HG03342 (cell line): Measurements from ENCODE around the gene HDGF.
"Not testable (repeated sequence)": the region's sequence is repeated elsewhere in the genome, so short reads cannot be mapped to it uniquely, and the experiment has no call there.

Experiments
- ATAC-seq: cut with Tn5 transposase; IDR thresholded peaks from one replicate; pipeline ENCODE4 v1.9.1; 2021; ENCODE audit warnings: mild to moderate bottlenecking, moderate library complexity; ENCODE audit not compliant: unreplicated experiment

Gene HDGF

DNA sequence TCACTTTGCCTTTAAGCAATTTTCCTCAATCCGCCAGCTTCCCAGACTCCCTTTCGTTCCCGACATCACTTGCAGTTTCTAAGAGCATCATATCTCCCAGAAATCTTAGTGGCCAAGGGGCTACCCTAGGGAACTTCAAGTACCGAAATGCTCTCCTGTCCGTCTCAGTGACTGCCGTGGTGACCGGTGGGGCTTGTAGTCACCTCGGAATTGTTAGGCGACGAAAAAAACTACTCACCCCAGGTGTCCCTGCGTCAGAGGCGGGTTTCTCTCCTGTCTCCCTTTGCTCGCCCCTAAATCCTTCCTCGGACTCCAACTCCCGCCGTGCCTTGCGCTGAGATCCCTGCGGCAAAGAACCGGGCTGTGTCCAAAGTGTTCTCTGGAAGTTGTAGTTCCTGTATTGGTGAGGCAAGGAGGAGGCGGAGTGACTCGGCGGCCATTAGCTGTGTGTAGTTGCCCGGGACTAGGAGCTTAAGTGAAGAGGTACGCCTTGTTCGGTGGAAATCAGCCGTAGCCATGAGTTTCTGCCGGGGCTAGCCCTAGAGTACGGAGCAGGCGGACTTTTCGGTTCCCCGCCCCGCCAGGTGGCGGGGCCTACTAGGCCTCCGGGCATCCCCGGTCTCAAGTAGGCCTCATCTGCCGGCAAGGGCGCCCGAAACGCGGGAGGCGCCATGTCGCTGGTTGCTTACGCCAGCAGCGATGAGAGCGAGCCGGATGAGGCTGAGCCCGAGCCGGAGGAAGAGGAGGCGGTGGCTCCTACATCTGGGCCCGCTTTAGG, 15.8 kb upstream of the HDGF start, which contains the start of gene PRCC:
Gene PRCC, plus strand, starts transcription at position 435 of the 778 bp plus-strand sequence. Its CDS starts 237 bp downstream, at position 672.
- ATAC-seq: peak; percentile 92

DNA sequence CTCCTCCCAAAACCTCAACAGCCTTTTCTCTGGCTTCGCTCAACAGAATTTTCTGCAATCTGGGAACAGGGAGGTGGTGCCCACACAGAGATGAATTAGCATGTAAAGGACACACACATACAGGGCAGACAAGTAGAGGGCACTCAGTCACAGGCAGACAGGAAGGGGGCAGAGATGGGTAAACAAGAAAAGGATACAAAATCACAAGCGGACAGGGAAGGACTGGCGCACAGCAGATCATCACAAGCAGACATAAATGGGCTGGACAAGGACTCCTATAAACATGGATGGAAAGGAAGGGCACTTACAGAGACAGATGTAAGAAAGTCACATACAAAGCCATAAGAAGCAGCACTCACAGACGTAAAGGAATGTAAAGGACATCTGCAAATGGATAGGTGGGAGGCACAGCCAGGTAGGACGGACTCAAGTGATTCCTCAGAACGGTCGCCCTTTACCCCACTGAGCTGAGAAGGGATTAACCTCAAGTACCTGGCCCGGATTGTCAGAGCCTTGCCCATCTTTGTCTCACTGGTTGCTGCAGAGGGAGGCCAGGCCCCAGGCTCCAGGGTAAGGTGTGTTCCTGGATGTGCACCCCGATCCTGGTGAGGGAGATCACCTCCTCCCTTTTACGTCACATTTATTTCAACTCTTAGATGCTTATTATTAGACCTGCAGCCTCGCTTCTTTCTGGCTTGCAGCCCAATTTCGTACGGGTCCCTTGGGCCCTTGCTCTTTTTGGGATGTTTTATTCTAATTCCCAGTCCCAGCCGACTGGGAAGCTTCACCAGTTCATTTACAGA, 15.0 kb upstream of the HDGF start:
- ATAC-seq: peak; percentile 5

DNA sequence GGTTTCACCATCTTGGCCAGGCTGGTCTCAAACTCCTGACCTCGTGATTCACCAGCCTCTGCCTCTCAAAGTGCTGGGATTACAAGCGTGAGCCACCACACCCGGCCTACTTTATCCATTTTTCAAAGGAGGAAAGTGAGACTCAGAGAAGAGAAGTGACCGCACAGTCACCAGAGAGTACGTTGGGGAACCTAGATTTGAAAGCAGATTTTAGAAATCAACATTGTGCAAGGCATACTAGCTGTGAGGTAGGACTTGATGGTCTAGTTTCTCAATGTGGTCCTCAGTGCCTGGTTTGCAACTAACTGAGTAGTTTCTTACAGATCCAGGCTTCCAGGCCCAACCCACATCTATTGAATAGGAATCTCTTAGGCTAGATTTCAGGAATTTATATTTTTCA, 14.2 kb upstream of the HDGF start:
- ATAC-seq: no peak

DNA sequence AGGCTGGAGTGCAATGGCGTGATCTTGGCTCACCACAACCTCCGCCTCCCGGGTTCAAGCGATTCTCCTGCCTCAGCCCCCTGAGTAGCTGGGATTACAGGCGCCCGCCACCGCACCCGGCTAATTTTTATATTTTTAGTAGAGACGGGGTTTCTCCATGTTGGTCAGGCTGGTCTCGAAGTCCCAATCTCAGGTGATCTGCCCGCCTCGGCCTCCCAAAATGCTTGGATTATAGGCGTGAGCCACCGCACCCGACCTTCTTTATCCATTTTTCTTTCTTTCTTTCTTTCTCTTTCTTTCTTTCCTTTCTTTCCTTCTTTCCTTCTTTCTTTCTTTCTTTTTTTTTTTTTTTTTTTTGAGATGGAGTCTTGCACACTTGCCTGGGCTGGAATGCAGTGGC, 13.7 kb upstream of the HDGF start:
- not testable (repeated sequence) for ATAC-seq

DNA sequence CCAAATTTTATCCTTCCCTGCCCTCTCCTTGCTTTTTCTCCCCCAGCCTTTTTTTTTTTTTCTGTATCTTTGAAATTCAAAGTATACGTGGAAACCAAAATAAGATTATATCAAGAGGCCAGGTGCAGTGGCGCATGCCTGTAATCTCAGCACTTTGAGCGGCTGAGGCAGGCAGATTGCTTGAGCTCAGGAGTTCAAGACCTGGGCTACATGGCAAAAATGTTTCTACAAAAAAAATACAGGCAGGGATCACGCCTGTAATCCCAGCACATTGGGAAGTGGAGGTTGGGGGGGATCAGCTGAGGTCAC, 9.3 kb upstream of the HDGF start:
- ATAC-seq: no peak

DNA sequence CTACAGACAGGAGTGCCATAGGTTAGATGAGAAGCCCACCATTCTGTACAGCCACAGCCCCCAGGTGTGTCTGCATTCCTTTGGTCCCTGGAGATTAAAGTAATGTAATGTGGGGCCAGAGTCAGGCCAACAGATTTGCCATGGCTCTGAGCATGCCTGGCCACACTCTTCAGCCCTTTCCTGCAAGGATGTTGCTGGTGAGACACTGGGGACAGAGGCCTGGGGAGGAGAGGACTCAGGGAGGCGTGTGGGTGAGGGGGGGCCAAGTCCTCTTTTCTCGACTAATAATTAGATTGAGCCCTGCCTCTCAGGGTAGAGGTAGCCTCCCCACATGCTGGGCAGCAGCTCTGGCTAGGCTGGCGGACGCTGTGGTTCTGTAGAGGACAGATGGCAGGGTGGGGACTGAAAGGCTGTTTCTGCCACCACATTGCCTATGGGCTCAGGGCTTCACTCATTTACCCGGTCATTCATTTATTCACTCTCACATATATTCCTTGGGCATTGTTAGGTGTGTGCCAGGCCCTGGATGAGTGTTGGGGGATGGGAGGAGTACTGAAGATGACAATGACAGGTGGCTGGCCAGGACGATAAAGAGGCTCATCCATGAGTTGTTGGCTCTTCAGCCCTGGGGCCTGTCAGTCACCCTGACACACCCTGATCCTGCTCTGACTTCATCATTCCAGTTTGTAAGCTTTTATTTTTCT, 8.8 kb upstream of the HDGF start:
- ATAC-seq: no peak

DNA sequence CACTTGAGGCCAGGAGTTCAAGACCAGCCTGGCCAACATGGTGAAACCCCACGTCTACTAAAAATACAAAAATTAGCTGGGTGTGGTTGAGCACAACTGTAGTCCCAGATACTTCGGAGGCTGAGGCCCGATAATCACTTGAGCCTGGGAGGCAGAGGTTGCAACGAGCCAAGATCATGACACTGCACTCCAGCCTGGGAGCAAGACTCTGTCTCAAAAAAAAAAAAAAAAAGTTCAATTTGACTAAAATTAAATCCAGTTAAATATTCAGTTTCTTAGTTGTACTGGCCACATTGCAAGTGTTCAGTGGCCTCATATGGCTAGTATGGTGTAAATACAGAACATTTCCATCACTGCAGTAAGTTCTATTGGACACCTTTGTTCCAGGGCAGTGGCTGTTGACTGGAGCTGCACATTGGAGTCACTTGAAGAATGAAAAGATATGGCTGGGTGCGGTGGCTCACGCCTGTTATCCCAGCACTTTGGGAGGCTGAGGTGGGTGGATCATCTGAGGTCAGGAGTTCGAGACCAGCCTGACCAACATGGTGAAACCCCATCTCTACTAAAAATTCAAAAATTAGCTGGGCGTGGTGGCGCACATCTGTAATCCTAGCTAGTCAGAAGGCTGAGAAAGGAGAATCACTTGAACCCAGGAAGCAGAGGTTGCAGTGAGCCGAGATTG, 6.2 kb upstream of the HDGF start:
- not testable (repeated sequence) for ATAC-seq

DNA sequence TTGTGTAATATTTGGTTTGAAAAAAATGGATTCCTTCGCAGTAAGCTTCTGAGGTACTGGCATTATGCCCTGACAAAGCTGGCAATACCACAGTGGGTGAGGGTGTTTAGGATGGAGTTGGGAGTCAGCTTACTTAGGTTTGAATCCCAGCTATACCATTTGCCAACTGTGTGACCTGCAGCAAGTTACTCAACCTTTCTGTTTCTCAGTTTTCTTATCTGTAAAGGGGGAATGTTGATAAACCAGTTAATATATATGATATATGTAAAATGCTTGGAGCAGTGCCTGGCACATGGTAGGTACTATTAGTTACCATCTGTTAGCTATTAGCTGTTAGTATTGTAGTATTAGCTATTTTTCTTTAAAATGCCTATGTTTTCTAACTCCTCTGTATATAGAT, 4.9 kb upstream of the HDGF start:
- no peak for ATAC-seq

DNA sequence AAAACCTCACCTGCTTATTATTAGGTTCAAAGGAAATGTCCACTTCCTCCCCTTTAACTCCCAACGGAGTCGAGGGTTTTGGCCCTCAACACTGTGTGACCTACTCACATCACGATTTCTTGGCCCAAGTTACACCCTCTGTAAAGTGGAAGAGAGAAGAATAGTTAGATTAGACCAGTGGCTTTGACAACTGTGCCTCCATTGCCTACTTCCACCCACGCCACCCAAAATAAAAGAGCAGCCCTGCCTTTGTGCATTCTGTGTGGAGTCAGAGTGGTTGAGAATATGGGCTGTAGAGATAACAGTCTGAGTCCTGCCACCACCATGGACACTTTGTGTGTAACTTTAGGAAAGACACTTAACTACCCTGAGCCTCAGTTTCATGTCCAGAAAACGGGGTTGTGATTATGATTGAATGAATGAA, 4.1 kb upstream of the HDGF start:
- ATAC-seq: no peak

DNA sequence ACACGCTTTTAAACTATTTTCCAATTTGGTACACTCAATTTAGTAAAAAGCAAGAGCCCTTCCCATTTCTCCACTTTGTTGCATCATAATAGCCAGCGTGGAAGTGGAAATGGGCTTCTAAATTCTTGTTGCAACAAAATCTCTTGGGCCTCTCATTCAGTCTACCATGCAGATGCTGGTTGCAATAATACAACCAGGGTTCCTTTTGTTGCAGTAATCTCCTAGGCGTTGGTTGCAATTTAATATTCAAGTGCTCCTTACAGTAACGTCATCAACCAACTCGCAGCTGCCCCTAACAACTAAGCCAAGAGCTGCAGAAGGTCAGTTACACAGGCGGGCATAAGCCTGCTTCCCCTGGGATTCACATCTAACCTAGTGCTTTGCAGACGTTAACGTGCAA, 2.7 kb upstream of the HDGF start:
- no peak for ATAC-seq

DNA sequence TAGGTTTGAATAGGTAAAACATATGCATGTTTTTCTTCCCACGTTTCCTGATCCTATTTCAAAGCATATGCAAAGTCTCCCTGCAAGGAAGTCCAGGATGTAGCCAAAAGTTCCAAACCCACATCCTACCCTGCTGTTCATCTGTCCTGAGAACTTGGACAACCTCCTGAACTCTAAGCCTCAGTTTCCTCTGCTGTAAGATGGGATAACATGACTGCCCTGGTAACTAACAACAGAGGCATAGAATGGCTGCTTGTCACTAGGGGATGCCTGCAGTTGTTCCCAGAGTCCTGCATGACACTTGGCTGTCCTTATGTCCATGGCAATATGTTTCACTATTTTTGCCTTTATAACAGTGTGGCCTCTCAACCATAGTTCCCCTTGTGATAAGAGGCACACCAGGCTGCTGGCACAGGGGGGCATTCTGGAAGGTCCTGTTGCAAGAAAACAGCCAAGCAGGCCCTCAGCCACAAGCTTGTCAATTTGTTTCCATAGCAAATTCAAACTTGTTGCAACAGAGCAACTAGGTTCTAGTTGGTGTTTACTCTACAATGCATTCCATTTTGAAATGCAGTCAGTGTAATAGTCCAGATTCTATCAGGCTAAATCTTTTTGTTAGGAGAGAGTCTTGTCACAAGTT, 1.5 kb upstream of the HDGF start:
- no peak for ATAC-seq

DNA sequence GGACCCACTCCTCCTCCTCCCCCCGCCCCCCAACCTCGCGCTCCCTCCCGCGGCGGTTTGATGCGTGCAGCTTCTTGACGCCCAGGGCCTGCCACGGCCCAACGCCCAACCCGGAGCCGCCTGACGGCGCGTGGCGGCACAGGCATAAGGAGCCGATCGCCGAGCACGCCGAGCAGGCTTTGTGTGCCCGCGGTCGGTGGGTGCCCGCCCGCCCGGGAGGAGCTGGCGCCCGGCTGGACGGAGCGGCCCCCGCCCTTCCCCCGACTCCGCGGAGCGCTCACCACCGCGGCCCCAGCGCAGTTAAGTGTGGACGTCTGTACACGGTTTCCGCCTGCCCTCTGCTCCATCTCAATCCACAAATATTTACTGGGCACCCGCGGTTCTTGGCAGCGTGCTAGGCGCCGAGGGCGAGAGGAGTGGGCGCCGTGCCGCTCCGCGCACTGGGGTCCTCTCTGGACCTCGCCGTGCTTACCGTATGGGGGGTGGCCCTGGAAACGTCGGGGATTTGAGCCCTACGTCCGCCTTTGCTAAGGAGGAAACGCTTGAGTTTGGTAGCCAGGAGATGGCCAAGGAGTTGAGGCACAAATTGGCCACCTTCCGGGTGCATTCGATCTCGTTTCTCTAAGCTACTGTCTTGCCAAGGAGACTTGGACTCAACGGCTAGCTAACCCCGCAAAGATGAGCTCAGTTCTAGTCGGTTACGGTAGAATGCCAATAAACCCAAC, 444 bp upstream of the HDGF start:
- peak; percentile 51 for ATAC-seq

DNA sequence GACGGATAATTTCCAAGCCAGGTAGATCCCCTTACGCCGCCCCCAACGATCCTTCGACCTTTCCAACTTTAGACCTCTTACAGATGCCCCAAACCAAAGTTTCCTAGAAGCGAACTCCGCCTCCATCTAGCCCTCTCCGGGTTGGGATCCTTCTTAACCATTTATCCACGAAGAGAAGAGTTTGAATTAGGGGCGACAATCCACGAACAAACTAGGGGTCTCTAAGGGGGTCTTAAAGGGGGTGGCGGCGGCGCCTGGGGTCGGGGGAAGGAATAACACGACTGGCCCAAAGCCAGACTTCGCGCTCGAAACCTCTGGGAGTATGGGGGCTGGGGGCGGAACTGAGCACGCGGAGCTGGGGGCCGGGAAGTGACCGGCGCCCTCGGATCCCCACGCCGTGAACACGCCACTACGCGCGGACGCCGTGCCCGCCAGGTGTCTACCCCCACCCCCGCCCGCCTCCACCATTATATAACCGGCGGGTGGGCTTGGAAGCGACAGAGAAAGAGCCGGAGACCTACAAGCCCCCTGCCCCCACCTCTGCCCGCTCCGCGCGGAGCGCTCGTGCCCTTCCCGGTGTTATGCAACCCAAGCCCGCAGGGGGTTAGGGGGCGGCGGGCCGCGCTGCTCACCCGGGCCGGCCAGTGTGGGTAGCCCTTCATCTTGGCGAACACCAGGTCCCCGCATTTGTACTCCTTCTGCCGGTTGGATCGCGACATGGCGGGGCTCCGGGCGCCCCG, 594 bp downstream of the HDGF start:
- peak; percentile 15 for ATAC-seq

DNA sequence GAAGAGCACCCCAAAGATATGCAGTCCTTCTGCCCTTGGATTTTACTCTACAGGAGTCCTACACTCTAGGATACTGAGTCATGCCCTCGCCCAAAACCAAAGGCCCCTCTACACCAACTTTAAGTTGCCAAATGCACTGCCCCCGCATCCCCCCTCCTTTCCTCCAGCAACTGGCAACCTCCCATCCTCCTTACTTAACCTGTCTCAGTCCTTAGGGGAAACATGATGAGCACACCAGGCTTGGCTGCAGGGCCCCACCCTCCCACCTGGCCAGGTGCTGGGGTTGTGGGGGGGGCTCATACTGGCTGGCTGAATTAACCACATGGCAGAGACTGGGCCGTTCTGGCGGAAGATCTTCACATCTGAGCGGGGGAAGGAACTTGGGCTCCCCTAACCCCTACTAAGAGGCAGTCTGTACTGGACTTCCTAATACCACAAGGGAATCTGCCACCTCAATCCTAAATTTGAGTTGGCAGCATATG, 1.2 kb downstream of the HDGF start:
- no peak for ATAC-seq

DNA sequence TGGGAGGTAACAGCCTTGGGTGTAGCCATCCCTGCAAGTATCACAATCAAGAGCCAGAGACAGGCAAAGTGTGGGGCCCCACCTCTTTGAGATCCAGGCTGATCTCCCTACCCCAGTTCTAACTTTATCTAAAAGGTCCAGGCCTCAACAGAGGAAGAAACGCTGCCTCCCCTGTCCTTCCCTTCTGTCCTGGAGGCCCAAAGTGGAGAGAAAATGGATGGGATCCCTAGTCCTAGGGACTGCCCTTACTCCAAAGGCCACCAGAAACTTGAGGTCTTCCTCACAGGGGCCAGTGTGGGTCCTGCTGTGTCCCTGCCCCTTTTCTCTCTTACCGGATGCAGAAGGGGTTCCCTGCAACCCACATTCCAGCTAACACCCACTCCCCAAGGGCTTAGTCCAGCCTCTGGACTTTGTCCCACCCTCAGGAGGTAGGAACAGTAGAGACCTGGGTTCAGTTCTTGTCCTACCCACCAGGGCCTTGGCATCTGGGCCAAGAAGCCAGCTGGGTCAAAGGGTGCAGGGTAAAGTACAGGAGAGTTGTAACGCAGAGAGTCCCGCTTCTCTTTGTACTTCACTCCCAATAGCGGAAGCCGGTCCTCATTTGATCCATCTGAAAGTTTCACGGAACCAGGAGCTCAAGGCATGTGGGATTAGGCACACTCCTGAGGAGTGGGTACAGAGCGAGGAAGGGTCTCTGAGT, 1.9 kb downstream of the HDGF start:
- no peak for ATAC-seq

DNA sequence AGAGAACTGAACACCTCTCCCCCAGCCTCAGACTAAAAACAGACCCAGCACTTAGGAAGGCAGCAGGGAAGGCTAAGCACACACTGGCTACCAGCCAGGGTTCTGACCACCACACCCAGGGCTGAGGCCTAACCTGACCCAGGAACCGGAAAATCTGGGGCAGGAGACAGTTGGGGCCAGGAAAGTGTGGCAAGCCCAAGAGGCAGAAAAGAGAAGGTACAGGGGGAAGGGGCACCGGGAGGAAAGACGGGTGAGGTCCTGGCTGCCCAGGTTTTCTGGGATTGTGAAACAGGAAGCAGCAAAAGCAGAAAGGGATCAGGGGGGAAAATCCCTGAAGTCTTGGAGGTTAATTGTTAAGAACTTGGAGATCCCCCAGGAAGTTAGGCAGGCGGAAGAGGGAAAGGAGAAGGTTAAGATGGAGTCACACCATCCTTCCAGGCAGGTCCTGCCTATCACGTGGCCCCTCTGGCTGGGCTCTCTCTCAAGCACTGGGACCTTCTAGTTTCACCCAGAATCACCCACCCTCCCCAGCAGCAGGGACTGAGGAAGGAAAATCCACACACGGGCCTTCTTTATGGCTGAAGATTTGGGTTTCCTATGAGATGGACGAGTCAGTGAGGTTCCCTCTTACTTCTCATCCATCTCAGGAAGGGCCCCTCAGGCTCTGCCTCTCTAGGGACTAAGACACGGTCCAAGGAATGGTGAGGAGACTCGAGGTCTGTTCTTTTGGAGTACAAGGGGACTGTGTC, 2.6 kb downstream of the HDGF start:
- no peak for ATAC-seq

DNA sequence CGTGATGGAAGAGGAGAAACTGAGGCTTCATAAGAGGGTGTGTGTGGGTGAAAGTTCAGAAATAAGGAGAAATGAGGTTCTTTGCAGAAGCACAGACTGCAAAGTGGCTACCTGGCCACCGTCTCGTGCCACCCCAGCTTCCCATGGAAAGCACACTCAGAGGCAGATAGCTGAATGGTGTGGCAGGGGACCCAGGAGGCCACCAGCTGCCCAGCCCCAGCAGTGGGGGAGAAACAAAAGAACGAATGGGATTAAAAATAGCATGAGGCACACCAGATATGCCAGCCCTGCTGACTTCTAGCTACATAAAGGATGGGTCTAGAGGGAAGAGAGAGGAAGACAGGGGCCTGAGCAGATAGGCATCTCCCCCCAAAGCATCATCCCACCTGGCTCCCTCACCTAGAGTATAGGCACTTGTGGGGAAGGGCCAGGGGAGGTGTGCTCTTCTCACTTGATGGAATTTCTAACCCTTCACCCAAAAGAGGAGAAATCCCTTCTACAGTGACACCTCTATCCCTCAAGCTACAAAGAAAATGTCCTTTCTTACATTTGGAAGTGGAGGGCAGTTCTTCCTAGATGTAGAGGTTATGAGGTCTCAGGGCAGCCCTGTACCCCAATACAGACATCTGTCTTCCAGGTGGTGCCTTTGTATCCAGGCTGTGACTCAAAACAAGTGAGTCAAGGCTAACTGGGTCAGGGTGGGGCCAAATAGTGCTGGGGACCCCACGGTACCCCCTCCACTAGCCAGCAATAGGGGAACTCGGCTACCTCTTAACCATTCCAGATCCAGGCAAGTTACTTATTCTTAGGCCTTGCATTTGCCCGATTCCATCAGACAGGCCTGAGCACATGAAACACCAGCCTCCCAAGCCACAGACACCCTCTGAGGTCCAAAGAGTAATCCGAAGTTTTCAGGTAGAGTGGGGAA, 3.5 kb downstream of the HDGF start:
- no peak for ATAC-seq
